Activated naive CD8-positive, alpha-beta T cell treated with anti-CD3 and anti-CD28 coated beads for 36 hours (primary cell): Measurements from ENCODE around the gene CD4. TPM values are rescaled to one million over a fixed set of nuclear protein-coding genes. Genes with fewer than 3 reads are reported as not detected.

ENCODE experiments used
- DNase-seq: peaks from one replicate; pipeline ENCODE4 v3.0.0; 2021
- H3K27ac Mint-ChIP-seq: one replicate; pipeline ENCODE4 v1.8.0; 2022; ENCODE audit warnings: mild to moderate bottlenecking, moderate library complexity, mixed read lengths
- H3K27me3 Mint-ChIP-seq: one replicate; pipeline ENCODE4 v1.8.0; 2022; ENCODE audit warnings: mild to moderate bottlenecking, mixed read lengths
- H3K36me3 Mint-ChIP-seq: one replicate; pipeline ENCODE4 v1.8.0; 2021; ENCODE audit warnings: mild to moderate bottlenecking, mixed read lengths
- H3K4me1 Mint-ChIP-seq: one replicate; pipeline ENCODE4 v1.8.0; 2021; ENCODE audit warnings: mixed read lengths
- H3K4me3 Mint-ChIP-seq: one replicate; pipeline ENCODE4 v1.8.0; 2022; ENCODE audit warnings: mild to moderate bottlenecking, moderate library complexity, mixed read lengths
- H3K9me3 Mint-ChIP-seq: one replicate; pipeline ENCODE4 v1.8.0; 2022; ENCODE audit warnings: mixed read lengths
- total RNA-seq, 2 experiments: library from RNA; stranded (reverse); gene quantifications; one replicate each; pipeline ENCODE4 v1.2.3, GENCODE V29; 2021

The CD4 gene
- total RNA-seq, 2 experiments from 2014 or later: 2.2 to 2.5 TPM

- Mint-ChIP-seq H3K27me3 (peaks cover 28% of the 10 kb centered on the region), H3K36me3 (peaks cover 29% of the 10 kb centered on the region), H3K4me3 (peak overlapping the region; percentile 64), H3K9me3 (no peaks in the 10 kb centered on the region), H3K27ac (peak overlapping the region; percentile 80), H3K4me1 (peaks cover 72% of the 10 kb centered on the region)
- peak; percentile 52 for DNase-seq
Measured at GRCh38 chr12:6780573-6780972, 8.8 kb upstream of the CD4 start.

- Mint-ChIP-seq H3K27ac (no peak overlapping the region), H3K4me1 (peaks cover 69% of the 10 kb centered on the region), H3K27me3 (peaks cover 17% of the 10 kb centered on the region), H3K36me3 (peaks cover 16% of the 10 kb centered on the region), H3K9me3 (no peaks in the 10 kb centered on the region), H3K4me3 (peak overlapping the region; percentile 44)
- no peak for DNase-seq
Measured at GRCh38 chr12:6782119-6782518, 7.2 kb upstream of the CD4 start.

- Mint-ChIP-seq H3K4me3 (no peak overlapping the region), H3K4me1 (peaks cover 63% of the 10 kb centered on the region), H3K36me3 (peaks cover 7% of the 10 kb centered on the region), H3K27me3 (peaks cover 8% of the 10 kb centered on the region), H3K9me3 (no peaks in the 10 kb centered on the region), H3K27ac (no peak overlapping the region)
- no peak for DNase-seq
Measured at GRCh38 chr12:6782850-6783566, 6.3 kb upstream of the CD4 start.

- H3K9me3 Mint-ChIP-seq: no peaks in the 10 kb centered on the region
- DNase-seq: no peak
- H3K27me3 Mint-ChIP-seq: no peaks in the 10 kb centered on the region
- H3K4me3 Mint-ChIP-seq: no peak overlapping the region
- no peak overlapping the region for H3K27ac Mint-ChIP-seq
- peaks cover 57% of the 10 kb centered on the region for H3K4me1 Mint-ChIP-seq
- H3K36me3 Mint-ChIP-seq: no peaks in the 10 kb centered on the region
Measured at GRCh38 chr12:6783828-6784227, 5.5 kb upstream of the CD4 start.

GRCh38 chr12:6784296-6784695, 5.0 kb upstream of the CD4 start:
- Mint-ChIP-seq H3K27ac (no peak overlapping the region), H3K9me3 (no peaks in the 10 kb centered on the region), H3K4me1 (peaks cover 57% of the 10 kb centered on the region), H3K4me3 (no peak overlapping the region), H3K36me3 (no peaks in the 10 kb centered on the region), H3K27me3 (no peaks in the 10 kb centered on the region)
- no peak for DNase-seq

GRCh38 chr12:6784761-6785160, 4.6 kb upstream of the CD4 start:
- no peaks in the 10 kb centered on the region for H3K36me3 Mint-ChIP-seq
- no peak overlapping the region for H3K4me3 Mint-ChIP-seq
- no peaks in the 10 kb centered on the region for H3K9me3 Mint-ChIP-seq
- H3K27me3 Mint-ChIP-seq: no peaks in the 10 kb centered on the region
- no peak for DNase-seq
- no peak overlapping the region for H3K27ac Mint-ChIP-seq
- H3K4me1 Mint-ChIP-seq: peaks cover 56% of the 10 kb centered on the region

GRCh38 chr12:6786416-6787094, 2.8 kb upstream of the CD4 start:
- Mint-ChIP-seq H3K36me3 (no peaks in the 10 kb centered on the region), H3K4me3 (peak overlapping the region; percentile 5), H3K27ac (no peak overlapping the region), H3K4me1 (peaks cover 51% of the 10 kb centered on the region), H3K9me3 (no peaks in the 10 kb centered on the region), H3K27me3 (no peaks in the 10 kb centered on the region)
- DNase-seq: no peak

- H3K36me3 Mint-ChIP-seq: no peaks in the 10 kb centered on the region
- H3K27ac Mint-ChIP-seq: no peak overlapping the region
- H3K4me1 Mint-ChIP-seq: peaks cover 54% of the 10 kb centered on the region
- H3K9me3 Mint-ChIP-seq: no peaks in the 10 kb centered on the region
- H3K27me3 Mint-ChIP-seq: no peaks in the 10 kb centered on the region
- no peak overlapping the region for H3K4me3 Mint-ChIP-seq
- no peak for DNase-seq
Measured at GRCh38 chr12:6787309-6787708, 2.0 kb upstream of the CD4 start.

- Mint-ChIP-seq H3K27me3 (peaks cover 4% of the 10 kb centered on the region), H3K36me3 (no peaks in the 10 kb centered on the region), H3K4me1 (peaks cover 47% of the 10 kb centered on the region), H3K27ac (no peak overlapping the region), H3K9me3 (no peaks in the 10 kb centered on the region), H3K4me3 (no peak overlapping the region)
- DNase-seq: no peak
Measured at GRCh38 chr12:6790496-6791150, 1.3 kb downstream of the CD4 start.

GRCh38 chr12:6791931-6792520, 2.7 kb downstream of the CD4 start:
- H3K9me3 Mint-ChIP-seq: no peaks in the 10 kb centered on the region
- H3K4me1 Mint-ChIP-seq: peaks cover 38% of the 10 kb centered on the region
- DNase-seq: no peak
- no peak overlapping the region for H3K4me3 Mint-ChIP-seq
- H3K27me3 Mint-ChIP-seq: peaks cover 14% of the 10 kb centered on the region
- H3K27ac Mint-ChIP-seq: peak overlapping the region; percentile 4
- H3K36me3 Mint-ChIP-seq: no peaks in the 10 kb centered on the region

GRCh38 chr12:6792522-6793201, 3.3 kb downstream of the CD4 start:
- no peaks in the 10 kb centered on the region for H3K36me3 Mint-ChIP-seq
- DNase-seq: no peak
- peak overlapping the region; percentile 37 for H3K4me3 Mint-ChIP-seq

GRCh38 chr12:6795088-6795487, 5.8 kb downstream of the CD4 start:
- H3K4me1 Mint-ChIP-seq: peaks cover 26% of the 10 kb centered on the region
- no peaks in the 10 kb centered on the region for H3K9me3 Mint-ChIP-seq
- no peak overlapping the region for H3K4me3 Mint-ChIP-seq
- no peak overlapping the region for H3K27ac Mint-ChIP-seq
- H3K27me3 Mint-ChIP-seq: peaks cover 22% of the 10 kb centered on the region
- no peaks in the 10 kb centered on the region for H3K36me3 Mint-ChIP-seq
- no peak for DNase-seq

More at GRCh38 chr12:6792522-6793201, 3.3 kb downstream of the CD4 start:
- H3K9me3 Mint-ChIP-seq: no peaks in the 10 kb centered on the region
- peaks cover 37% of the 10 kb centered on the region for H3K4me1 Mint-ChIP-seq
- peak overlapping the region; percentile 4 for H3K27ac Mint-ChIP-seq
- H3K27me3 Mint-ChIP-seq: peaks cover 14% of the 10 kb centered on the region

- Mint-ChIP-seq H3K36me3 (no peaks in the 10 kb centered on the region), H3K27ac (no peak overlapping the region), H3K27me3 (peaks cover 22% of the 10 kb centered on the region), H3K4me1 (peaks cover 20% of the 10 kb centered on the region), H3K9me3 (no peaks in the 10 kb centered on the region), H3K4me3 (no peak overlapping the region)
- DNase-seq: no peak
Measured at GRCh38 chr12:6796576-6796975, 7.2 kb downstream of the CD4 start.

- no peak for DNase-seq
- no peaks in the 10 kb centered on the region for H3K4me1 Mint-ChIP-seq
- no peaks in the 10 kb centered on the region for H3K36me3 Mint-ChIP-seq
- no peak overlapping the region for H3K27ac Mint-ChIP-seq
- H3K4me3 Mint-ChIP-seq: no peak overlapping the region
- peaks cover 22% of the 10 kb centered on the region for H3K27me3 Mint-ChIP-seq
- H3K9me3 Mint-ChIP-seq: no peaks in the 10 kb centered on the region
Measured at GRCh38 chr12:6799147-6799546, 9.8 kb downstream of the CD4 start.

- Mint-ChIP-seq H3K4me1 (no peaks in the 10 kb centered on the region), H3K9me3 (no peaks in the 10 kb centered on the region), H3K27me3 (no peaks in the 10 kb centered on the region)
Measured at GRCh38 chr12:6807170-6807569, 17.8 kb downstream of the CD4 start.

More at GRCh38 chr12:6807170-6807569, 17.8 kb downstream of the CD4 start:
- no peak overlapping the region for H3K27ac Mint-ChIP-seq
- no peak for DNase-seq
- H3K36me3 Mint-ChIP-seq: no peaks in the 10 kb centered on the region
- no peak overlapping the region for H3K4me3 Mint-ChIP-seq
